HG03575 (cell line): ENCODE measurements around the gene AWAT2.

ENCODE experiments used
- ATAC-seq: cut with Tn5 transposase; IDR thresholded peaks from one replicate; pipeline ENCODE4 v1.9.1; 2021; ENCODE audit not compliant: unreplicated experiment, insufficient number of reproducible peaks, low FRiP score; ENCODE audit errors: extremely low read depth

AWAT2 gene

GRCh38 chrX:70049925-70050324 lies at the start of gene AWAT2:
Gene AWAT2, minus strand, starts transcription at chrX:70049938. Its CDS starts 6 bp downstream, at chrX:70049932.
- no peak for ATAC-seq

DNA sequence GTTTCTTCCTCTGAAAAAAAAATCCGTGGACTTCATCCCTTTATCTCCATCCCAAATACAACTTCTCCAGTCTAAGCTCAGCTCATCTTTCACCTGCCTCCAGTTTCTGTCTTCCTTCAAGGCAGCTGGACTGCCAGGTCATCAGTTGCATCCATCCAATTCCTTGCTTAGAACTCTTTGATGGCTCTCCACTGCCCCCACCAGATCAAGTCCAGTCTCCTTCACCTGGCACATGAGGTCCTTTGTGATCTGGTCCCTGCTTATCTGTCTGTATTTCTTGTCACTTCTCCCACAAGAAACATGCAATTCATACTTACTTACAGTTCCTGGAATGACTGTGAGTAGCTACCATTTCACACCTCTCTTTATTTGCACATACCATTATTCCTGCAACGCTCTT lies 46.3 kb upstream of the AWAT2 start:
- ATAC-seq: no peak

- no peak for ATAC-seq
Measured at GRCh38 chrX:70092247-70092646, 42.5 kb upstream of the AWAT2 start.

GRCh38 chrX:70089604-70090297 lies 40.0 kb upstream of the AWAT2 start:
- ATAC-seq: no peak

DNA sequence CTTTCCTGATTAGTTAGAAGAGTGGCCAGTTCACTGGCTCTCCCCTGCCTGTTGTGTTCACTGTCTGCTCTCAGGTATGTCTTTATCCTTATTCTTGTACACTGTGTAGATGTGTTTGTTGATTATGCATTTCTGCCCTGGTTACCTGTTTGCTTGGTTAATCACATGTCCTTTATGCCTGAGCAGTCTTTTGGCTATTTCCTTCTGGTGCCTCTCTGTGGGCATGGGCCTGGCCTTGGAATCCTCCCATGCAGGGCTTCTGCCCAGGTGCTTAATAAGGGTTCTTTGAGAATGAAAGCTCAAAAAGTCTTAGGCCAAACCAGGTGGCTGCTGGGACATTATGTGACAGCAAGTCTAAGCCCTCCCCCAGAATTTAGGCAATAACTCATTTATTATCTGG lies 39.0 kb upstream of the AWAT2 start:
- no peak for ATAC-seq

GRCh38 chrX:70087857-70088630 lies 38.3 kb upstream of the AWAT2 start:
- no peak for ATAC-seq

GRCh38 chrX:70084592-70085240 lies 35.0 kb upstream of the AWAT2 start:
- no peak for ATAC-seq

- no peak for ATAC-seq
Measured at GRCh38 chrX:70082723-70083122, 33.0 kb upstream of the AWAT2 start.

DNA sequence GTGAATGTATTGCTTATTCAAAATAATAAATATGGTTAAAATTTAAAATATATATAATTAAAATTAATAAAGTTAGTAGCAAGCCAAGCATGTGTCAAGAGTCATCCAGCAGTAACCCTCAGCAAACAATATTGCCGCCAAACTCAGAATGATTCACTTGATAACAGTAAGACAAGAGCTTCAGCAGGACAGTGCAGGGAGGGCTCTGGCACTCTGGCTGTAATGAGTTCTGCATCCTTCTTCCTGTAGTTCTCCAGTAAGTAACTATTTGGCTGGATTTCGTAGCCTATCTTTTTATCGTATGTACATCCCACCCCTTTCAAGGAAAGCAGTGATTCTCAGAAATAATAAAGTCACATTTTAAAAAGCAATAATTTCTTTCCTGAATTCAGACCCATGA lies 30.1 kb upstream of the AWAT2 start:
- ATAC-seq: no peak

DNA sequence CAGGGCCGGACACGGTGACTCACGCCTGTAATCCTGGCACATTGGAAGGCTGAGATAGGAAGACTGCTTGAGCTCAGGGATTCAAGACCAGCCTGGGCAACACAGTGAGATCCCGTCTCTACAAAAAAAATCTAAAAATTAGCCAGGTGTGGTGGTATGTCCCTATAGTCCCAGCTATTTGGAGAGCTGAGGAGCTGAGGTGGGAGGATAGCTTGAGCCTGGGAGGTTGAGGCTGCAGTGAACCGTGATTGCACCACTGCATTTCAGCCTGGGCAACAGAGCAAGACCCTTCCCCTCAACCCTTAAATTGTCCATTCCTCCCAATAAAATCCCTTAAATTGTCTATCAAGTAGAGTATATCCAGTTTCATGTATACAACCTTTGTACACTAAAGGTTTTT lies 29.6 kb upstream of the AWAT2 start:
- no peak for ATAC-seq

GRCh38 chrX:70066646-70067045 lies 16.9 kb upstream of the AWAT2 start:
- no peak for ATAC-seq

DNA sequence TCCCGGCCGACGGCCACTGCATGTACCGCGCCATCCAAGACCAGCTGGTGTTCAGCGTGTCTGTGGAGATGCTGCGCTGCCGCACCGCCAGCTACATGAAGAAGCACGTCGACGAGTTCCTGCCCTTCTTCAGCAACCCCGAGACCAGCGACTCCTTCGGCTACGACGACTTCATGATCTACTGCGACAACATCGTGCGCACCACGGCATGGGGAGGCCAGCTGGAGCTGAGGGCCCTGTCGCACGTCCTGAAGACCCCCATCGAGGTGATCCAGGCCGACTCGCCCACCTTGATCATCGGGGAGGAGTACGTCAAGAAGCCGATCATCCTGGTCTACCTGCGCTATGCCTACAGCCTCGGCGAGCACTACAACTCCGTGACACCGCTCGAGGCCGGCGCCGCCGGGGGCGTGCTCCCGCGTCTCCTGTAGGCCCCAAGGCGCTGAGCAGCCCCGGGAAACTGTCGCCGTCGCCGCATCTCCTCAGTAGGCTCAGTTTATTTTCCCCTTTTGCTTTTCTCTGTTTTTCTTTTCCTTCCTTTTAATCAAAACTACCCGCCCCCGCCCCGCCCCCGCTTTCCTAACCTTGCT lies 13.3 kb upstream of the AWAT2 start:
- no peak for ATAC-seq

DNA sequence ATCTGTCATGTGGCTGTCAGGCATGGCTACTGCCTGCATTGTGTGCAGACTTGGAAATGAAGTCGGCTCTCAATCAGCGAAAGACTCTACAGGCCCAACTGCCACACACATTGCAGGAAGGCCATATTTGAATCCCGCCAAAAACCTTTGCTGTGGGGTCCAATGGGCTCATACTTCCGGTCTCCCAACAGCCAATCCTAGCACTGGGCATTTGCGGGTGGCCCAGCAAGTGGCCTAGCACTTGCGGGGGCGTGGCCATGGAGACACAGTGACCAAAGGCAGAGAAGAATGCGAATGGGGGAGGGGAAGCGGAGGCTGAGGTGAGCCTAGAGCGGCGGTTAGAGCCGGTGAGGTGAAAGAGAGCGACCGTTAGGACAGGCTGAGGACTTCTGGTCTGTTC lies 12.3 kb upstream of the AWAT2 start, which contains the start of gene OTUD6A:
Gene OTUD6A, plus strand, starts transcription at position 382 of the 400 bp plus-strand sequence. CDS start 68 bp downstream, outside the sequence.
- ATAC-seq: no peak

GRCh38 chrX:70054391-70054790 lies 4.7 kb upstream of the AWAT2 start:
- ATAC-seq: no peak

DNA sequence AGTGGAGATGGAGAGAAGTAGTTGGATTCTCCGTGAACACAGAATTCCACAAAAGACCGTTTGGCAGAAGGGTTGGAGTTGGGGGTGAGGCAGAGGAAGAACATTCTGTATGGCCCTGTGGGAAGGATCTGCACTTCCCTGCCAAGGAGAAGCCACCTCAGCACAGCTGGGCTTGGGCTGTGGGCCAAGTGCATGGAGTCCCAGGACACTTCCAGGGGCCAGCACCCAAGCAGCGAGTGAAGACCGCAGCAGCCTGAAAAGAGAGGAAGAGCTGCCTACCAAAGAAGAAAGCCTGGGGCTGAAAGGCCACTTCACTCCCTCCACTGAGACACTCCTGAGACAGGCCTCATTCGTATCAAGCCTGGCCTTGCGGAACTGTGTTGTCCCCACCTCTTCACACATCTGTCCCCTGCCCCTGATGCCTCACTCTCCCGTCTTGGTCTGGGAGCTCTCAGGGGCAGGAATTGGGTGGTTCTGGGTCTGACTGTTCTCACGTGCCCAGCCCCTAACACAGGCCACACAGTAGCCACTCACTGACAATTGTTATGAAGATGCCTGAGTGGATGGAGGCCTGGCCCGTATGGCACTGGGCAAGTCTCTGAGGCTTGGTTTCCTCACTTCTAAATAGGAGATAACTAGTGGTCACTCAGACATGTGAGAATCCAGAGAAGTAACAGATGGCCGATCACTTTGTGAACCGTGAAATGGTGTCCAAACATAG lies 3.3 kb upstream of the AWAT2 start:
- ATAC-seq: no peak

GRCh38 chrX:70049406-70049805 lies 332 bp downstream of the AWAT2 start:
- no peak for ATAC-seq

- ATAC-seq: no peak
Measured at GRCh38 chrX:70046978-70047377, 2.8 kb downstream of the AWAT2 start.

DNA sequence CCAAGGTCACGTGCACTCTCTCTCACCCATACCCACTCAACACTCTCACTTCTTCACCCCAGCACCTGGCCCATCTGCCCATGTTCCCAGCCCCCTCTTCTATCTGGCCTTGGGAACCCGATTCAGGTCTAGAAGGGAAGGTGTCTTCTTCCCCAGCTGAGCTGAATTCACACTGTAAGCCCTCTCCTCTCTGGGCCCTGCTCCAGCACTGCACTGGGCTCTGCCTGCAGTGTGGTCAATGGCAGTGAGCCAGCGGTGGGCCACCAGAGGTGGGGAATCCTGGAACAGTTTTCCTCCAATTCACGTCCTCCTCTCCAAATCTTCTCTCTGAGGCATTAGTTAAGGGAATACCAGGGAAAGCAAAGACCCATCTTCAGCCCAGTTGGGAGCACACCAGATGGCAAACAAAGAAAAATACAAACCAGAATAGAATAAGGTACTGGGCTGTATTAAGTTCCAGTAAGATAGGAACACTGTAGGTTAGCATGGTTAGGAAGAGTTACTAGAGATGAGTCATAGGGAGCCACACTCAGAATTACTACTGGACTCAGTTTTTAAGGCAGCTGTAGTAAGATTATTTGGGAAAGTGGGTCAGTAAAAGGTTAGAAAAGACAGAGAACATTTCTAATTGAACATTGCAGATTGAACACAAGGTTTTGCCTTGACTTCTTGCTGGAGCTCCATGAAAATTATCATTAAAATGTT lies 5.0 kb downstream of the AWAT2 start:
- no peak for ATAC-seq
